PC-9 (cell line): ENCODE measurements around the gene TBPL1.

Source experiments
- EZH2 ChIP-seq: fragments of 200-600 bp; sonication (generic); IDR thresholded peaks from 2 replicates; pipeline ENCODE4 v1.8.0; 2017; ENCODE audit warnings: antibody characterized with exemption, low read depth
- TF ChIP-seq, protein P1 (sequence below): fragments of 200-600 bp; sonication (generic); conservative IDR thresholded peaks from 2 replicates; pipeline ENCODE4 v1.6.1; 2017; ENCODE audit warnings: mixed run types, antibody characterized with exemption, mild to moderate bottlenecking, moderate library complexity

DNA sequence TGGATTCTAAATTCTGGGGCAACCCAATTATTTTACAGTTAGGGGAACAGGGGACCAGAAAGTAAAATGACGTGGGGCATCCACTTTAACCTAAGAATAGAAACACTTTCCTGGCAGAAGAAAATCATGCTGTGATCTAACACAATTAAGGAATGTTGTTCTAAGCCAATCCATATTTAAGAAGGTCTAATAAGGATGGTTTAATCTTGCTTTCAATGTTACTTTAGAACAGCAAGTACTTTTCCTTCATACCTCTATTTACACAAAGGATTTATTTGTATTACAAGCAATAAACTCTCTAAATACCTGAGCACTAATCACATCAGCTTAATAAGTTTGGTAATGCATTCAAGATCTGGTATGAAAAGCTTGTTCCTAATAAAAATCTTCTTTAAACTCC, 67.0 kb downstream of the TBPL1 start:
- TF ChIP-seq, protein P1, sequence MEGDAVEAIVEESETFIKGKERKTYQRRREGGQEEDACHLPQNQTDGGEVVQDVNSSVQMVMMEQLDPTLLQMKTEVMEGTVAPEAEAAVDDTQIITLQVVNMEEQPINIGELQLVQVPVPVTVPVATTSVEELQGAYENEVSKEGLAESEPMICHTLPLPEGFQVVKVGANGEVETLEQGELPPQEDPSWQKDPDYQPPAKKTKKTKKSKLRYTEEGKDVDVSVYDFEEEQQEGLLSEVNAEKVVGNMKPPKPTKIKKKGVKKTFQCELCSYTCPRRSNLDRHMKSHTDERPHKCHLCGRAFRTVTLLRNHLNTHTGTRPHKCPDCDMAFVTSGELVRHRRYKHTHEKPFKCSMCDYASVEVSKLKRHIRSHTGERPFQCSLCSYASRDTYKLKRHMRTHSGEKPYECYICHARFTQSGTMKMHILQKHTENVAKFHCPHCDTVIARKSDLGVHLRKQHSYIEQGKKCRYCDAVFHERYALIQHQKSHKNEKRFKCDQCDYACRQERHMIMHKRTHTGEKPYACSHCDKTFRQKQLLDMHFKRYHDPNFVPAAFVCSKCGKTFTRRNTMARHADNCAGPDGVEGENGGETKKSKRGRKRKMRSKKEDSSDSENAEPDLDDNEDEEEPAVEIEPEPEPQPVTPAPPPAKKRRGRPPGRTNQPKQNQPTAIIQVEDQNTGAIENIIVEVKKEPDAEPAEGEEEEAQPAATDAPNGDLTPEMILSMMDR: no peak
- no peak for TF ChIP-seq EZH2
